T-cell (primary cell): ENCODE measurements around the gene CTDSPL. TPM values are rescaled to one million over a fixed set of nuclear protein-coding genes. Genes with fewer than 3 reads are reported as not detected.
"Not testable (repeated sequence)": the region's sequence is repeated elsewhere in the genome, so short reads cannot be mapped to it uniquely, and the experiment has no call there.

Experiments used
- ATAC-seq, 4 experiments: fragments of 200-7000 bp in 3 of 4; fragments of 150-1000 bp in 1 of 4; cut with Tn5 transposase; replicated peaks in 1 of 4; 1 replicate in 3 of 4; 2 replicates in 1 of 4; pipeline ENCODE4 v1.10.0; 2021; ENCODE audit warnings: moderate library complexity in 3 of 4, mild to moderate bottlenecking in 2 of 4, moderate number of reproducible peaks in 1 of 4
- CTCF ChIA-PET, 2 donors: fragments of 300-600 bp; sonication (Branson Sonifier 250); formaldehyde crosslinking; loops; one replicate each; lab custom pipeline; 2022; ENCODE audit warnings: antibody characterized with exemption in 2 of 2; lab: Charles Lee
- POLR2A ChIA-PET, 2 donors: fragments of 300-600 bp; sonication (Branson Sonifier 250); formaldehyde crosslinking; loops; one replicate each; lab custom pipeline; 2022; ENCODE audit warnings: antibody characterized with exemption in 2 of 2; lab: Charles Lee
- DNase-seq, 35 experiments: peaks; one replicate each; pipeline versions ENCODE4 v3.0.0 to v3.0.0-alpha.2; 2013 to 2023
- H3K27ac ChIP-seq: one replicate; pipeline ENCODE4 v1.5.1; 2013; ENCODE audit warnings: low read length
- H3K27me3 ChIP-seq, 2 experiments: replicated peaks in 1 of 2; 1 replicate in 1 of 2; 2 replicates in 1 of 2; pipeline versions ENCODE4 v1.6.1 to v1.7.0; 2013; ENCODE audit warnings: low read length in 1 of 2, mixed read lengths in 1 of 2; ENCODE audit not compliant: control insufficient read depth in 2 of 2, insufficient read depth in 2 of 2; ENCODE audit errors: extremely low read depth in 1 of 2
- H3K36me3 ChIP-seq, 2 donors: 1 replicate in 1 of 2; 2 replicates in 1 of 2; pipeline versions ENCODE4 v1.6.1 to v1.7.0; 2013; ENCODE audit warnings: low read length in 1 of 2; ENCODE audit not compliant: control insufficient read depth in 2 of 2, insufficient read depth in 1 of 2; ENCODE audit errors: extremely low read depth in 1 of 2
- H3K4me1 ChIP-seq, 2 experiments: 1 replicate in 1 of 2; 2 replicates in 1 of 2; pipeline versions ENCODE4 v1.6.1 to v1.7.0; 2013; ENCODE audit warnings: low read length in 2 of 2, mixed read lengths in 1 of 2; ENCODE audit not compliant: insufficient read depth in 2 of 2, control insufficient read depth in 1 of 2; ENCODE audit errors: extremely low read depth in 1 of 2
- H3K4me3 ChIP-seq, 2 donors: 1 replicate in 1 of 2; 2 replicates in 1 of 2; pipeline versions ENCODE4 v1.5.1 to v1.7.0; 2013; ENCODE audit warnings: mild to moderate bottlenecking in 2 of 2, low read length in 1 of 2, moderate library complexity in 1 of 2; ENCODE audit not compliant: control insufficient read depth in 1 of 2; ENCODE audit errors: extremely low read depth in 1 of 2
- H3K9me3 ChIP-seq: 2 replicates; pipeline ENCODE4 v1.7.0; 2013
- H3K27ac Mint-ChIP-seq, 2 donors: one replicate each; pipeline ENCODE4 v1.8.0; 2020 to 2021; ENCODE audit warnings: mild to moderate bottlenecking in 2 of 2, mixed read lengths in 2 of 2
- H3K27me3 Mint-ChIP-seq, 2 donors: one replicate each; pipeline ENCODE4 v1.8.0; 2021 to 2022; ENCODE audit warnings: mixed read lengths in 2 of 2
- H3K36me3 Mint-ChIP-seq: one replicate; pipeline ENCODE4 v1.8.0; 2021; ENCODE audit warnings: mixed read lengths
- H3K4me1 Mint-ChIP-seq, 3 donors: one replicate each; pipeline ENCODE4 v1.8.0; 2020 to 2022; ENCODE audit warnings: mixed read lengths in 3 of 3, mild to moderate bottlenecking in 1 of 3
- H3K4me3 Mint-ChIP-seq, 3 donors: one replicate each; pipeline ENCODE4 v1.8.0; 2020 to 2022; ENCODE audit warnings: mild to moderate bottlenecking in 3 of 3, mixed read lengths in 3 of 3, moderate library complexity in 3 of 3
- H3K9me3 Mint-ChIP-seq, 3 donors: one replicate each; pipeline ENCODE4 v1.8.0; 2020 to 2022; ENCODE audit warnings: mixed read lengths in 3 of 3
- WGBS: methylation state at CpG from one replicate; pipeline ENCODE4 v1.1.5; 2013; ENCODE audit warnings: missing lambda C conversion rate; ENCODE audit not compliant: insufficient coverage; 5-methylcytosine and 5-hydroxymethylcytosine counted together
- total RNA-seq, 35 experiments: library from RNA in 6 of 35; stranded (reverse) in 6 of 35; fragments of 120-200 nt in 1 of 35; gene quantifications; one replicate each; pipeline versions ENCODE4 v1.2.1 to v1.2.4 and lab custom pipeline; 2013 to 2026

Gene CTDSPL
- total RNA-seq, 5 donors from 2014 or later (not counting 1 experiment from before 2014, with no cell fraction given): 0.54 to 2.5 (median 2.0) TPM

DNA sequence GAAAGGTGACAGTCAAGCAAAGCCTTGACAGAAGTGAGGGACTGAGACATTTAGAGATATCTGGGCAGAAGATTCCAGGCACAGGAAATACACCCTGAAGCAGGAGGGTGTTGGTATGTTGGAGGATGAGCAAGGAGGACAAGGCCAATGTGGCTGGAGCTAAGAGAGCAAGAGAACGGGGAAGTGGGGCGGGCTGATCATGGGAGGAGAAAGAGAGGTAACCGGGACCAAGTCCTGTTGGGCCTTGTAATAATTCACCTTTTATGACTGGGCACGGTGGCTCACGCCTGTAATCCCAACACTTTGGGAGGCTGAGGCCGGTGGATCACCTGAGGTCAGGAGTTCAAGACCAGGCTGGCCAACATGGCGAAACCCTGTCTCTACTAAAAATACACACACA is 171.9 kb downstream of the CTDSPL start:
- H3K36me3 Mint-ChIP-seq, H3K4me3 ChIP-seq, H3K9me3 Mint-ChIP-seq, CTCF ChIA-PET, DNase-seq, POLR2A ChIA-PET, H3K27ac ChIP-seq, H3K36me3 ChIP-seq, H3K4me3 Mint-ChIP-seq, ATAC-seq, H3K9me3 ChIP-seq: not testable (repeated sequence)
- H3K27me3 ChIP-seq: peaks cover 0 to 22% of the 10 kb centered on the region in 2 experiments
- Mint-ChIP-seq H3K4me1 (peaks cover 31 to 47% (median 32%) of the 10 kb centered on the region in 3 donors), H3K27ac (peak overlapping the region in 1 of 2 donors; percentile 12), H3K27me3 (peaks cover 6 to 11% of the 10 kb centered on the region in 2 donors)
- H3K4me1 ChIP-seq: peaks cover 4 to 49% of the 10 kb centered on the region in 2 experiments
- WGBS: 94% methylated on average over 3 of the region's 7 CpGs

Other genes starting within 250 kb of the CTDSPL start
- 10 to 100 TPM; 26.6 to 44.6 (median 42.1) TPM for gene VILL, start 128.9 kb downstream of the CTDSPL start, total RNA-seq
- 10 to 100 TPM; 31.3 to 91.0 (median 75.7) TPM for gene PLCD1, start 167.8 kb downstream of the CTDSPL start, total RNA-seq
- gene DLEC1, start 177.3 kb downstream of the CTDSPL start, total RNA-seq: 10 to 100 TPM in 3 of 5 donors, 1 to 10 TPM in 2; 4.7 to 21.7 (median 17.8) TPM